ENCODE data around the gene TNS4.

Gene TNS4

GRCh38 chr17:40430272-40431230 lies 70.9 kb downstream of the TNS4 start:
- TF ChIP-seq, protein P1, sequence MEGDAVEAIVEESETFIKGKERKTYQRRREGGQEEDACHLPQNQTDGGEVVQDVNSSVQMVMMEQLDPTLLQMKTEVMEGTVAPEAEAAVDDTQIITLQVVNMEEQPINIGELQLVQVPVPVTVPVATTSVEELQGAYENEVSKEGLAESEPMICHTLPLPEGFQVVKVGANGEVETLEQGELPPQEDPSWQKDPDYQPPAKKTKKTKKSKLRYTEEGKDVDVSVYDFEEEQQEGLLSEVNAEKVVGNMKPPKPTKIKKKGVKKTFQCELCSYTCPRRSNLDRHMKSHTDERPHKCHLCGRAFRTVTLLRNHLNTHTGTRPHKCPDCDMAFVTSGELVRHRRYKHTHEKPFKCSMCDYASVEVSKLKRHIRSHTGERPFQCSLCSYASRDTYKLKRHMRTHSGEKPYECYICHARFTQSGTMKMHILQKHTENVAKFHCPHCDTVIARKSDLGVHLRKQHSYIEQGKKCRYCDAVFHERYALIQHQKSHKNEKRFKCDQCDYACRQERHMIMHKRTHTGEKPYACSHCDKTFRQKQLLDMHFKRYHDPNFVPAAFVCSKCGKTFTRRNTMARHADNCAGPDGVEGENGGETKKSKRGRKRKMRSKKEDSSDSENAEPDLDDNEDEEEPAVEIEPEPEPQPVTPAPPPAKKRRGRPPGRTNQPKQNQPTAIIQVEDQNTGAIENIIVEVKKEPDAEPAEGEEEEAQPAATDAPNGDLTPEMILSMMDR (IDR thresholded peaks at IDR 0.05; ENCODE audit: low read depth, low read length), result no peak
- H3K4me3 ChIP-seq (replicated peaks in 1 of 2; ENCODE audit: low read depth in 2 of 2, low read length in 2 of 2), result no peak overlapping the region
- DNase-seq (ENCODE audit: low read depth in 2 of 2), result no peak

DNA sequence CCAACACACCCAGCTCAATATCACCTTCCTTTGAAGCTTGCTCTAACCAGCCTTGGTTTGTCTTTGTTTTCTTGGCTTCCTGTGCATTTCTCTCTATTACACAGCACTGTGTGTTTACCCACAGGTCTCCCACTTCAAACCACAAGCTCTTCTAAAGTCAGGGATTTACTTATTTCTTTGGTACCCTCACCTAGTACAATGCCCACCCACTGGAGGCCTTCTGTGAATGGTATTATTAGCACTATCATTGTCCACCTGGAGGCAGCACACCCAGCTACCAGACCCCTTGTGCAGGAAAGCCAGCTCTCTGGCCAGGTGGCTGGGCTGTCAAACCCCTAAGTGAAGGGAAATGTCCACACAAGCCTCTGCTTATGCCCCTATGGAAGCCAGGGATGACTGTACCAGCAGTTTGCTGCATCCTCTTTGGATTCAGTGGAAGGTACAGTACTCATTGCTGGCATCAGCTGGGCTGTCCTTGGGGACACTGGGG lies 74.4 kb downstream of the TNS4 start:
- TF ChIP-seq, protein P1 (IDR thresholded peaks at IDR 0.05; ENCODE audit: low read depth, low read length), result no peak
- no peak for DNase-seq (ENCODE audit: low read depth in 2 of 2)
- H3K4me3 ChIP-seq (replicated peaks in 1 of 2; ENCODE audit: low read depth in 2 of 2, low read length in 2 of 2), result no peak overlapping the region

Data from cardiac fibroblast (primary cell).